Liver (tissue), 9 donors: ENCODE results near the gene XAF1. TPM values are rescaled to one million over a fixed set of nuclear protein-coding genes. Genes with fewer than 3 reads are reported as not detected.

Source experiments
- DNase-seq: peaks from one replicate; pipeline ENCODE4 v3.0.0-alpha.2; 2017; ENCODE audit warnings: low spot score
- H3K27ac ChIP-seq, 2 donors: one replicate each; pipeline ENCODE4 v1.7.0; 2013; ENCODE audit warnings: inconsistent platforms in 2 of 2, low read length in 2 of 2, control low read depth in 1 of 2, low read depth in 1 of 2, mild to moderate bottlenecking in 1 of 2
- H3K27me3 ChIP-seq, 4 donors: one replicate each; pipeline versions ENCODE4 v1.6.1 to v1.7.0; 2013; ENCODE audit warnings: low read length in 3 of 4, inconsistent platforms in 1 of 4, mild to moderate bottlenecking in 1 of 4, moderate library complexity in 1 of 4; ENCODE audit not compliant: control insufficient read depth in 4 of 4, insufficient read depth in 4 of 4
- H3K36me3 ChIP-seq, 4 donors: one replicate each; pipeline versions ENCODE4 v1.6.1 to v1.7.0; 2013; ENCODE audit warnings: low read length in 3 of 4, mild to moderate bottlenecking in 3 of 4, low read depth in 1 of 4, moderate library complexity in 1 of 4; ENCODE audit not compliant: control insufficient read depth in 4 of 4, insufficient read depth in 3 of 4
- H3K4me1 ChIP-seq, 4 donors: one replicate each; pipeline versions ENCODE4 v1.6.1 to v1.7.0; 2013; ENCODE audit warnings: low read length in 3 of 4, mild to moderate bottlenecking in 3 of 4, moderate library complexity in 1 of 4; ENCODE audit not compliant: control insufficient read depth in 4 of 4, insufficient read depth in 4 of 4
- H3K4me3 ChIP-seq, 3 donors: one replicate each; pipeline versions ENCODE4 v1.6.1 to v1.7.0; 2013; ENCODE audit warnings: low read length in 3 of 3, control low read depth in 1 of 3, low read depth in 1 of 3, mild to moderate bottlenecking in 1 of 3
- H3K9ac ChIP-seq, 2 donors: one replicate each; pipeline ENCODE4 v1.7.0; 2013; ENCODE audit warnings: low read length in 2 of 2, mild to moderate bottlenecking in 2 of 2, moderate library complexity in 2 of 2, control low read depth in 1 of 2, low read depth in 1 of 2
- H3K9me3 ChIP-seq, 4 donors: one replicate each; pipeline versions ENCODE4 v1.6.1 to v1.7.0; 2013; ENCODE audit warnings: low read length in 3 of 4; ENCODE audit not compliant: control insufficient read depth in 4 of 4
- EGR1 ChIP-seq, 2 donors: IDR thresholded peaks; 2 replicates each; pipeline ENCODE4 v1.6.1; 2016 to 2018; ENCODE audit warnings: antibody characterized with exemption in 2 of 2, low read depth in 2 of 2
- FOXA1 ChIP-seq: IDR thresholded peaks from 2 replicates; pipeline ENCODE4 v1.6.1; 2016; ENCODE audit warnings: antibody characterized with exemption
- FOXA2 ChIP-seq: IDR thresholded peaks from 2 replicates; pipeline ENCODE4 v1.6.1; 2016; ENCODE audit warnings: antibody characterized with exemption
- GABPA ChIP-seq, 2 donors: IDR thresholded peaks in 1 of 2; conservative IDR thresholded peaks in 1 of 2; 2 replicates each; pipeline ENCODE4 v1.6.1; 2016; ENCODE audit warnings: antibody characterized with exemption in 2 of 2, mild to moderate bottlenecking in 1 of 2, moderate library complexity in 1 of 2
- HNF4A ChIP-seq, 2 donors: conservative IDR thresholded peaks; 2 replicates each; pipeline ENCODE4 v1.6.1; 2016; ENCODE audit warnings: antibody characterized with exemption in 2 of 2, mild to moderate bottlenecking in 2 of 2
- NR2F2 ChIP-seq: IDR thresholded peaks from 2 replicates; pipeline ENCODE4 v1.6.1; 2016; ENCODE audit warnings: antibody characterized with exemption
- RAD21 ChIP-seq, 2 donors: IDR thresholded peaks; 2 replicates each; pipeline ENCODE4 v1.6.1; 2016; ENCODE audit warnings: antibody characterized with exemption in 2 of 2, mild to moderate bottlenecking in 2 of 2
- RXRA ChIP-seq, 2 donors: IDR thresholded peaks; 2 replicates each; pipeline ENCODE4 v1.6.1; 2017 to 2018; ENCODE audit warnings: antibody characterized with exemption in 2 of 2, mild to moderate bottlenecking in 1 of 2
- SP1 ChIP-seq: IDR thresholded peaks from 2 replicates; pipeline ENCODE4 v1.6.1; 2018; ENCODE audit warnings: antibody characterized with exemption, mild to moderate bottlenecking
- TAF1 ChIP-seq: conservative IDR thresholded peaks from 2 replicates; pipeline ENCODE4 v1.6.1; 2016; ENCODE audit warnings: antibody characterized with exemption, mild to moderate bottlenecking
- YY1 ChIP-seq: IDR thresholded peaks from 2 replicates; pipeline ENCODE4 v1.6.1; 2016; ENCODE audit warnings: antibody characterized with exemption, mild to moderate bottlenecking
- WGBS: extraction: QIAGEN DNeasy Blood & Tissue Kit; methylation state at CpG from one replicate; pipeline ENCODE4 v1.1.7; 2013; 5-methylcytosine and 5-hydroxymethylcytosine counted together
- polyA plus RNA-seq, 2 donors: library from polyadenylated mRNA; stranded (reverse) in 1 of 2; unstranded in 1 of 2; fragments of 200-250 nt in 1 of 2; fragments of >200 nt in 1 of 2; fragmentation: Nextera tagmentation in 1 of 2; extraction: Ambion mirVana in 1 of 2; gene quantifications; one replicate each; pipeline versions ENCODE4 v1.2.1 to v1.2.3, GENCODE V29; 2013 to 2015
- total RNA-seq, 2 donors: library from RNA; depleted of rRNA; stranded (reverse); fragments of >200 nt; gene quantifications; one replicate each; pipeline ENCODE4 v1.2.3, GENCODE V29; 2014
- TF ChIP-seq, protein P1 (sequence below): IDR thresholded peaks from 2 replicates; pipeline ENCODE4 v1.6.1; 2016; ENCODE audit warnings: antibody characterized with exemption
- TF ChIP-seq, protein P2 (sequence below): IDR thresholded peaks from 2 replicates; pipeline ENCODE4 v1.6.1; 2016; ENCODE audit warnings: antibody characterized with exemption
- TF ChIP-seq, protein P3 (sequence below): fragments of 150-350 bp; IDR thresholded peaks from 2 replicates; pipeline ENCODE4 v1.5.1; 2017; ENCODE audit warnings: improper control_type of control experiment, low read depth, low read length; ENCODE audit not compliant: missing input control
- TF ChIP-seq, protein P4 (sequence below): IDR thresholded peaks from 2 replicates; pipeline ENCODE4 v1.6.1; 2016; ENCODE audit warnings: antibody characterized with exemption
- donor health status: healthy.
- donor health status: healthy.
- donor health status: healthy.
- donor health status: healthy.
- donor health status: healthy.

XAF1 gene
- total and polyA plus RNA-seq, 4 donors: 6.7 to 33.9 (median 19.2) TPM

DNA sequence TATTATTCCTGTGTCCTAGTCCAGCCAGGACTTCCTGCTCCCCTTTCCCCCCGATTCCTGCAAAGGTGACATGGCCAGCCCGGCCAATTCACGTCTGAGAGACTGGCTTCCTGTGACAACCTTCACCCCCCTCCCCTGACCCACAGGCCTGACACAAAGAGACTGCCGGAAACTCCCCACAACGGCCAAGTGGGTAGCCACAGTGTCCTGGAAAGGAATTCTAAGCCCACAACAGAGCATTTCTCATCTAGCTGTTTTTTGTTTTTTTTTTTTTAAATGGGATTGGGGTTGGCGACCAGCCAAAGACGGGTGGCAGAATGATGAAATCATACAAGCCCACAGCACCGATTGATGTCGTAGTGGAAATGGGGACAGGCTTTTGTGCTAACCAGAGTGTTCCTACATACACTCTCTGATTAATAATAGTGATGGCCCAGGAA lies 2.8 kb upstream of the XAF1 start:
- peak; percentile 69 for TF ChIP-seq NR2F2
- TF ChIP-seq SP1: peak; percentile 43
- TF ChIP-seq YY1: peak; percentile 11
- peak in 1 of 2 donors; percentile 19 for TF ChIP-seq RAD21 (IDR thresholded peaks at IDR 0.05)
- TF ChIP-seq, protein P1, sequence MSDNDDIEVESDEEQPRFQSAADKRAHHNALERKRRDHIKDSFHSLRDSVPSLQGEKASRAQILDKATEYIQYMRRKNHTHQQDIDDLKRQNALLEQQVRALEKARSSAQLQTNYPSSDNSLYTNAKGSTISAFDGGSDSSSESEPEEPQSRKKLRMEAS: no peak
- TF ChIP-seq, protein P2, sequence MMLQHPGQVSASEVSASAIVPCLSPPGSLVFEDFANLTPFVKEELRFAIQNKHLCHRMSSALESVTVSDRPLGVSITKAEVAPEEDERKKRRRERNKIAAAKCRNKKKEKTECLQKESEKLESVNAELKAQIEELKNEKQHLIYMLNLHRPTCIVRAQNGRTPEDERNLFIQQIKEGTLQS: no peak
- Histone ChIP-seq H3K9ac (peak overlapping the region in 1 of 2 donors; percentile 47), H3K27ac (peak overlapping the region; percentile 87 to 96), H3K4me3 (no peak overlapping the region), H3K36me3 (peaks cover 0 to 2% (median 0%) of the 10 kb centered on the region in 4 donors), H3K27me3 (no peaks in the 10 kb centered on the region), H3K4me1 (peaks cover 11 to 49% (median 31%) of the 10 kb centered on the region in 4 donors), H3K9me3 (no peaks in the 10 kb centered on the region)
- DNase-seq: no peak
- 16% methylated on average over 9 of the region's 9 CpGs for WGBS

DNA sequence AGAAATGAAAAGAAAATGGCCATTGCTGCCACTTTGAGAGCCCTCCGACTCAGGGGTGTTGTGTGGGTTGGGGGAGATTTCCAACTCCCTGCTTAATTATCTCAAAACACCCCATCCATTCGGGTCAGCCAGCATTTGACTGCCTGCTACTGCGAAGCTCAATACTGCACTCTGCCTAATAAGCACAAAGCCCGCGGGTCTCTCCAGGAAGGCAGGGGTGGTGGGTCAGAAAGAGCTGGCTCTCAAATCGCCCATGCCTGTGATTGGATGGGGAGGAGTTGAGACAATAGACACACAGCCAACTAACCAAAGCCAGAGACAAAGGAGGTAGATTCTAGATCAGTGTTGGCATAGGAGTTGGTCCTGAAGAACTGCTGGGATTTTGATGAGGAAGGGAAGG lies 2.3 kb upstream of the XAF1 start:
- Histone ChIP-seq H3K36me3 (peaks cover 0 to 5% (median 2%) of the 10 kb centered on the region in 4 donors), H3K27me3 (no peaks in the 10 kb centered on the region), H3K4me1 (peaks cover 11 to 49% (median 31%) of the 10 kb centered on the region in 4 donors), H3K9ac (no peak overlapping the region), H3K27ac (peak overlapping the region; percentile 87 to 96), H3K4me3 (no peak overlapping the region), H3K9me3 (no peaks in the 10 kb centered on the region)
- 77% methylated on average over 6 of the region's 6 CpGs for WGBS
- no peak for DNase-seq
- no peak for TF ChIP-seq RXRA (IDR thresholded peaks at IDR 0.05)
- no peak for TF ChIP-seq EGR1 (IDR thresholded peaks at IDR 0.05; ENCODE audit: low read depth in 2 of 2)
- TF ChIP-seq, protein P3, sequence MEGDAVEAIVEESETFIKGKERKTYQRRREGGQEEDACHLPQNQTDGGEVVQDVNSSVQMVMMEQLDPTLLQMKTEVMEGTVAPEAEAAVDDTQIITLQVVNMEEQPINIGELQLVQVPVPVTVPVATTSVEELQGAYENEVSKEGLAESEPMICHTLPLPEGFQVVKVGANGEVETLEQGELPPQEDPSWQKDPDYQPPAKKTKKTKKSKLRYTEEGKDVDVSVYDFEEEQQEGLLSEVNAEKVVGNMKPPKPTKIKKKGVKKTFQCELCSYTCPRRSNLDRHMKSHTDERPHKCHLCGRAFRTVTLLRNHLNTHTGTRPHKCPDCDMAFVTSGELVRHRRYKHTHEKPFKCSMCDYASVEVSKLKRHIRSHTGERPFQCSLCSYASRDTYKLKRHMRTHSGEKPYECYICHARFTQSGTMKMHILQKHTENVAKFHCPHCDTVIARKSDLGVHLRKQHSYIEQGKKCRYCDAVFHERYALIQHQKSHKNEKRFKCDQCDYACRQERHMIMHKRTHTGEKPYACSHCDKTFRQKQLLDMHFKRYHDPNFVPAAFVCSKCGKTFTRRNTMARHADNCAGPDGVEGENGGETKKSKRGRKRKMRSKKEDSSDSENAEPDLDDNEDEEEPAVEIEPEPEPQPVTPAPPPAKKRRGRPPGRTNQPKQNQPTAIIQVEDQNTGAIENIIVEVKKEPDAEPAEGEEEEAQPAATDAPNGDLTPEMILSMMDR: peak; percentile 2

DNA sequence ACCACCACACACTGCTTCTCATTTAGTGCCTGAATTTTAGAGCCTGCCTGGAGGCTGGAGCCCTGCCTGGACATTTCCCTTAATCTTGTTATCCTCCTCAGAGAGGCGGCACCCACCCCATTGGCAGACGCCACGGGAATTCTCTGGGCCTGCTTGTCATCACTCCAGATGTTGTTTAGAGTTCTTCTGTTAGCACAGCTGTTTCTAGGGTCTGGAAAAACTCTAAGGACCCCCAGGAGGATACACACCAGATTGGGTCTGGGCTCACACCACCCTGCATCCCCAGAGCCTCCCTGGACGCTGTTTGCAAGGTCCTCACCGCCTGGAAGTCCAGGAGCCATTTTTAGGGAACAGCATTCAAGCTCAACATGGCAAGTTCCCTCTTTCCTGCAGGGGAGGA lies 565 bp upstream of the XAF1 start:
- peaks cover 11 to 47% (median 31%) of the 10 kb centered on the region in 4 donors for H3K4me1 ChIP-seq
- peak overlapping the region; percentile 79 to 89 for H3K9ac ChIP-seq
- DNase-seq: no peak
- H3K27ac ChIP-seq: peak overlapping the region; percentile 92 to 97
- H3K27me3 ChIP-seq: no peaks in the 10 kb centered on the region
- no peaks in the 10 kb centered on the region for H3K9me3 ChIP-seq
- H3K4me3 ChIP-seq: peak overlapping the region; percentile 60 to 95 (median 88)
- TF ChIP-seq RAD21 (IDR thresholded peaks at IDR 0.05) (no peak), TAF1 (no peak)
- peaks cover 0 to 17% (median 15%) of the 10 kb centered on the region in 4 donors for H3K36me3 ChIP-seq
- WGBS: 80% methylated on average over 5 of the region's 5 CpGs

DNA sequence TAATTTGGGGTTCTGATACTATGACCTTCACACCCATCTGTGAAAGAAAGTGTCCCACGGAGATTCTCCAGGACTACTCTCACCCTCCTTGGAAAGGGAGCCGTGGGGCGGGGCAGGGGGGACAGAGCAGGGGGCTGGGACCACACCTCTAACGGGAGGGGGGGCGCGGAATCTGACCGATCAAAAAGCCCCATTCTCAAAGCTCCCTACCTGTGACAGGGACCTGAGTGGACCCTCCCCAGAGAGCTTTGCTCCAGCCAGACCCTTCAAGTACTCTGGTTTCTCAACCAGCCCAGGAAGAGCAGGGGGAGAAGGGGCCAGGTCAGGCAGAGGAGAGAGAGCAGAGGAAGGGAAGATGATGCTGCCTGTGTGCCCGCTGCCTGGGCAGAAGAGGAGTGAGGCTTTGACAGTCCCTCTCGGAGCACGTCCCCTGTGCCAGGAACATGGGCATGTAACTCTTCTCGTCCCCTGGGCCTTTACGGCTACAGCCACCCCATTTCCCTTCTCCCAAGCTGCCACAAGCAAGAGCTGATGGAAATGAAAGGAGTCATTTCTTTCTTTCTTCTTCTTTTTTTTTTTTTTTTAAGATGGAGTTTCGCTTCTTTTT lies 682 bp downstream of the XAF1 start:
- Histone ChIP-seq H3K27me3 (no peaks in the 10 kb centered on the region), H3K9me3 (no peaks in the 10 kb centered on the region), H3K4me3 (peak overlapping the region; percentile 60 to 95 (median 88)), H3K9ac (peak overlapping the region; percentile 79 to 89), H3K27ac (peak overlapping the region; percentile 92 to 97), H3K4me1 (peaks cover 11 to 40% (median 28%) of the 10 kb centered on the region in 4 donors), H3K36me3 (peaks cover 5 to 27% (median 24%) of the 10 kb centered on the region in 4 donors)
- no peak for DNase-seq
- WGBS: 33% methylated on average over 13 of the region's 13 CpGs
- TF ChIP-seq RAD21 (IDR thresholded peaks at IDR 0.05): no peak
- TF ChIP-seq GABPA (IDR thresholded peaks at IDR 0.05 in 1 of 2, conservative IDR thresholded peaks at IDR 0.05 in 1 of 2): no peak
- TF ChIP-seq, protein P4, sequence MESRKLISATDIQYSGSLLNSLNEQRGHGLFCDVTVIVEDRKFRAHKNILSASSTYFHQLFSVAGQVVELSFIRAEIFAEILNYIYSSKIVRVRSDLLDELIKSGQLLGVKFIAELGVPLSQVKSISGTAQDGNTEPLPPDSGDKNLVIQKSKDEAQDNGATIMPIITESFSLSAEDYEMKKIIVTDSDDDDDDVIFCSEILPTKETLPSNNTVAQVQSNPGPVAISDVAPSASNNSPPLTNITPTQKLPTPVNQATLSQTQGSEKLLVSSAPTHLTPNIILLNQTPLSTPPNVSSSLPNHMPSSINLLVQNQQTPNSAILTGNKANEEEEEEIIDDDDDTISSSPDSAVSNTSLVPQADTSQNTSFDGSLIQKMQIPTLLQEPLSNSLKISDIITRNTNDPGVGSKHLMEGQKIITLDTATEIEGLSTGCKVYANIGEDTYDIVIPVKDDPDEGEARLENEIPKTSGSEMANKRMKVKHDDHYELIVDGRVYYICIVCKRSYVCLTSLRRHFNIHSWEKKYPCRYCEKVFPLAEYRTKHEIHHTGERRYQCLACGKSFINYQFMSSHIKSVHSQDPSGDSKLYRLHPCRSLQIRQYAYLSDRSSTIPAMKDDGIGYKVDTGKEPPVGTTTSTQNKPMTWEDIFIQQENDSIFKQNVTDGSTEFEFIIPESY: no peak
- TF ChIP-seq, protein P2: no peak
- TF ChIP-seq TAF1: no peak
- TF ChIP-seq, protein P3: no peak
- no peak for TF ChIP-seq EGR1 (IDR thresholded peaks at IDR 0.05; ENCODE audit: low read depth in 2 of 2)
- TF ChIP-seq FOXA2: no peak
- TF ChIP-seq HNF4A (conservative IDR thresholded peaks at IDR 0.05): no peak
- no peak for TF ChIP-seq FOXA1
- no peak for TF ChIP-seq YY1
